CD14-positive monocyte (primary cell): ENCODE measurements around the gene SPON1. TPM values are rescaled to one million over a fixed set of nuclear protein-coding genes. Genes with fewer than 3 reads are reported as not detected.

ENCODE experiments used
- DNase-seq, 3 donors: peaks; one replicate each; pipeline ENCODE4 v3.0.0-alpha.2; 2011 to 2022
- H2AFZ ChIP-seq: 2 replicates; pipeline ENCODE4 v1.6.0; 2012; ENCODE audit warnings: mild to moderate bottlenecking, low read depth, low read length, inconsistent platforms; ENCODE audit not compliant: insufficient read depth, poor library complexity, severe bottlenecking
- H3K27ac ChIP-seq, 2 donors: 1 replicate in 1 of 2; 2 replicates in 1 of 2; pipeline ENCODE4 v1.5.1; 2012 to 2013; ENCODE audit warnings: low read length in 2 of 2, control low read depth in 1 of 2, inconsistent platforms in 1 of 2, low read depth in 1 of 2, mild to moderate bottlenecking in 1 of 2
- H3K27me3 ChIP-seq, 2 donors: one replicate each; pipeline versions ENCODE4 v1.6.0 to v1.6.1; 2011 to 2013; ENCODE audit warnings: low read length in 2 of 2; ENCODE audit not compliant: control insufficient read depth in 2 of 2, insufficient read depth in 2 of 2
- H3K36me3 ChIP-seq, 2 donors: replicated peaks in 1 of 2; 1 replicate in 1 of 2; 2 replicates in 1 of 2; pipeline versions ENCODE4 v1.5.1 to v1.6.1; 2012 to 2013; ENCODE audit warnings: low read length in 2 of 2, control low read depth in 1 of 2, inconsistent platforms in 1 of 2, mild to moderate bottlenecking in 1 of 2; ENCODE audit not compliant: insufficient read depth in 2 of 2, control insufficient read depth in 1 of 2
- H3K4me1 ChIP-seq, 2 donors: 1 replicate in 1 of 2; 2 replicates in 1 of 2; pipeline versions ENCODE4 v1.5.1 to v1.6.1; 2012 to 2013; ENCODE audit warnings: low read length in 2 of 2, control low read depth in 1 of 2, inconsistent platforms in 1 of 2, mild to moderate bottlenecking in 1 of 2, moderate library complexity in 1 of 2; ENCODE audit not compliant: insufficient read depth in 2 of 2, control insufficient read depth in 1 of 2
- H3K4me2 ChIP-seq: replicated peaks from 2 replicates; pipeline ENCODE3; 2012; ENCODE audit warnings: low read length, moderate library complexity, mild to moderate bottlenecking; ENCODE audit not compliant: poor library complexity, severe bottlenecking; ENCODE audit errors: extremely low read depth
- H3K4me3 ChIP-seq, 3 experiments: fragments of 200-600 bp in 1 of 3; sonication (generic) in 1 of 3; replicated peaks in 1 of 3; 1 replicate in 2 of 3; 2 replicates in 1 of 3; pipeline ENCODE4 v1.5.1; 2011 to 2013; ENCODE audit warnings: low read length in 3 of 3, mild to moderate bottlenecking in 3 of 3, control low read depth in 2 of 3, low read depth in 2 of 3, inconsistent platforms in 1 of 3, moderate library complexity in 1 of 3
- H3K79me2 ChIP-seq: 2 replicates; pipeline ENCODE4 v1.6.0; 2012; ENCODE audit warnings: mild to moderate bottlenecking, control low read depth, inconsistent platforms, low read length, moderate library complexity; ENCODE audit not compliant: insufficient read depth
- H3K9ac ChIP-seq: 2 replicates; pipeline ENCODE4 v1.6.0; 2017; ENCODE audit warnings: low read length, mild to moderate bottlenecking; ENCODE audit not compliant: insufficient read depth, poor library complexity, severe bottlenecking
- H3K9me3 ChIP-seq, 2 donors: replicated peaks in 1 of 2; 1 replicate in 1 of 2; 2 replicates in 1 of 2; pipeline versions ENCODE4 v1.5.1 to v1.6.1; 2012 to 2013; ENCODE audit warnings: low read length in 2 of 2, control low read depth in 1 of 2; ENCODE audit not compliant: control insufficient read depth in 1 of 2, insufficient read depth in 1 of 2
- H4K20me1 ChIP-seq: 2 replicates; pipeline ENCODE4 v1.6.0; 2012; ENCODE audit warnings: mild to moderate bottlenecking, low read length, control low read depth, moderate library complexity; ENCODE audit not compliant: insufficient read depth
- H3K27ac Mint-ChIP-seq, 7 donors: one replicate each; pipeline ENCODE4 v1.8.0; 2020; ENCODE audit warnings: mild to moderate bottlenecking in 7 of 7, mixed read lengths in 7 of 7, moderate library complexity in 6 of 7, inconsistent platforms in 2 of 7
- H3K27me3 Mint-ChIP-seq, 3 donors: one replicate each; pipeline ENCODE4 v1.8.0; 2021 to 2022; ENCODE audit warnings: low read depth in 3 of 3, mild to moderate bottlenecking in 3 of 3, mixed read lengths in 3 of 3, moderate library complexity in 3 of 3, inconsistent platforms in 1 of 3
- H3K36me3 Mint-ChIP-seq, 2 donors: one replicate each; pipeline ENCODE4 v1.8.0; 2020; ENCODE audit warnings: mixed read lengths in 2 of 2, inconsistent platforms in 1 of 2, mild to moderate bottlenecking in 1 of 2
- H3K4me1 Mint-ChIP-seq: one replicate; pipeline ENCODE4 v1.8.0; 2020; ENCODE audit warnings: mild to moderate bottlenecking, mixed read lengths
- H3K4me3 Mint-ChIP-seq, 2 donors: one replicate each; pipeline ENCODE4 v1.8.0; 2020; ENCODE audit warnings: mild to moderate bottlenecking in 2 of 2, mixed read lengths in 2 of 2, moderate library complexity in 1 of 2
- H3K9me3 Mint-ChIP-seq, 7 donors: one replicate each; pipeline ENCODE4 v1.8.0; 2020 to 2022; ENCODE audit warnings: mixed read lengths in 7 of 7, mild to moderate bottlenecking in 6 of 7, moderate library complexity in 6 of 7, inconsistent platforms in 2 of 7
- CTCF ChIP-seq: fragments of 200-600 bp; IDR thresholded peaks from one replicate; pipeline ENCODE4 v1.8.0; 2022; ENCODE audit warnings: antibody characterized with exemption, mild to moderate bottlenecking
- WGBS: methylation state at CpG from one replicate; pipeline ENCODE4 v1.1.5; 2013; ENCODE audit warnings: missing lambda C conversion rate; ENCODE audit not compliant: insufficient coverage; 5-methylcytosine and 5-hydroxymethylcytosine counted together
- intact Hi-C, 2 donors: fragments of 100-400 bp; cut with micrococcal nuclease; formaldehyde crosslinking; loops; one replicate each; pipeline versions ENCODE4 v1.15.0 to v1.15.1; 2023
- polyA plus RNA-seq, 3 donors: library from polyadenylated mRNA; depleted of rRNA in 1 of 3; unstranded in 2 of 3; stranded (reverse) in 1 of 3; fragments of 300-500 nt in 2 of 3; fragments of >200 nt in 1 of 3; fragmentation: Illumina TruSeq in 2 of 3; gene quantifications; 1 replicate in 2 of 3; 2 replicates in 1 of 3; pipeline ENCODE4 v1.2.3, GENCODE V29; 2012 to 2021

The SPON1 gene
- polyA plus RNA-seq, 3 donors, result not detected

GRCh38 chr11:13921545-13921944 is 41.0 kb upstream of the SPON1 start:
- Mint-ChIP-seq H3K9me3 (no peaks in the 10 kb centered on the region), H3K27ac (no peak overlapping the region), H3K4me1 (peaks cover 6% of the 10 kb centered on the region), H3K27me3 (peaks cover 0 to 2% (median 2%) of the 10 kb centered on the region in 3 donors), H3K4me3 (no peak overlapping the region), H3K36me3 (no peaks in the 10 kb centered on the region)
- no peak for TF ChIP-seq CTCF
- Histone ChIP-seq H3K9ac (no peak overlapping the region), H3K79me2 (no peaks in the 10 kb centered on the region), H4K20me1 (no peaks in the 10 kb centered on the region), H3K27me3 (no peaks in the 10 kb centered on the region), H3K36me3 (no peaks in the 10 kb centered on the region), H3K4me3 (no peak overlapping the region), H2AFZ (no peak overlapping the region), H3K4me2 (no peak overlapping the region), H3K9me3 (no peaks in the 10 kb centered on the region), H3K4me1 (no peaks in the 10 kb centered on the region), H3K27ac (no peak overlapping the region)
- no peak for DNase-seq
- intact Hi-C loops, result no loop called here
- WGBS, result 93% methylated on average over 7 of the region's 8 CpGs

- Histone ChIP-seq H3K4me3 (no peak overlapping the region), H2AFZ (no peak overlapping the region), H3K36me3 (no peaks in the 10 kb centered on the region), H4K20me1 (no peaks in the 10 kb centered on the region), H3K9ac (no peak overlapping the region), H3K9me3 (no peaks in the 10 kb centered on the region), H3K4me1 (no peaks in the 10 kb centered on the region), H3K4me2 (no peak overlapping the region), H3K79me2 (no peaks in the 10 kb centered on the region), H3K27me3 (no peaks in the 10 kb centered on the region), H3K27ac (no peak overlapping the region)
- Mint-ChIP-seq H3K9me3 (no peaks in the 10 kb centered on the region), H3K4me1 (peaks cover 6% of the 10 kb centered on the region), H3K36me3 (no peaks in the 10 kb centered on the region), H3K27ac (no peak overlapping the region), H3K27me3 (peaks cover 0 to 2% (median 2%) of the 10 kb centered on the region in 3 donors), H3K4me3 (no peak overlapping the region)
- no peak for TF ChIP-seq CTCF
- DNase-seq, result no peak
- no CpG with 5 or more reads among the region's 1 CpG for WGBS
- intact Hi-C loops, result no loop called here
Observed at GRCh38 chr11:13923182-13923581, 39.3 kb upstream of the SPON1 start.
